ENCODE measurements around the gene WIPF1. TPM values are rescaled to one million over a fixed set of nuclear protein-coding genes. Genes with fewer than 3 reads are reported as not detected.

The WIPF1 gene
- total RNA-seq, 2 donors from 2014 or later: 6.7 to 21.4 TPM

DNA sequence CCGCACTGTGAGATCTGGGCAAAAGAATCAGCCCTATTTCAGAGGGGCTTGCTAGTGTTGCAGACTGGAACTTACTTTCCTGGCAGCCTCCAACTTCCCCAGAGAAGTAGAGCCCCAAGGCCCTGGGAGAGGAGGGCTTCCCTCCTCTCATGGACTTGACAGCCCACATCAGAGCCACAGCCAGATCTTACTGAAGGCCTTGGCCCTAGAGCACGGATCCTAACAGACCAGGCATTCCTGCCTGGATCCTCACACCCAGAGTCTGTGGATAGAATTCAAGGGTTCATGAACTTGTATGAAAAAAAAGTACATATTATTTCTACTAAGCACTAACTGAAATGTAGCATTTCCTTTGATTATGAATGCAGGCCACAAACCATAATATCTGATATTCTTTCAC, 8.3 kb downstream of the WIPF1 start:
- H3K27me3 ChIP-seq: no peaks in the 10 kb centered on the region
- H3K9ac ChIP-seq (ENCODE audit: low read depth in 2 of 2, low read length in 2 of 2): no peak overlapping the region
- no peak overlapping the region for H3K4me3 ChIP-seq
- TF ChIP-seq, protein P1, sequence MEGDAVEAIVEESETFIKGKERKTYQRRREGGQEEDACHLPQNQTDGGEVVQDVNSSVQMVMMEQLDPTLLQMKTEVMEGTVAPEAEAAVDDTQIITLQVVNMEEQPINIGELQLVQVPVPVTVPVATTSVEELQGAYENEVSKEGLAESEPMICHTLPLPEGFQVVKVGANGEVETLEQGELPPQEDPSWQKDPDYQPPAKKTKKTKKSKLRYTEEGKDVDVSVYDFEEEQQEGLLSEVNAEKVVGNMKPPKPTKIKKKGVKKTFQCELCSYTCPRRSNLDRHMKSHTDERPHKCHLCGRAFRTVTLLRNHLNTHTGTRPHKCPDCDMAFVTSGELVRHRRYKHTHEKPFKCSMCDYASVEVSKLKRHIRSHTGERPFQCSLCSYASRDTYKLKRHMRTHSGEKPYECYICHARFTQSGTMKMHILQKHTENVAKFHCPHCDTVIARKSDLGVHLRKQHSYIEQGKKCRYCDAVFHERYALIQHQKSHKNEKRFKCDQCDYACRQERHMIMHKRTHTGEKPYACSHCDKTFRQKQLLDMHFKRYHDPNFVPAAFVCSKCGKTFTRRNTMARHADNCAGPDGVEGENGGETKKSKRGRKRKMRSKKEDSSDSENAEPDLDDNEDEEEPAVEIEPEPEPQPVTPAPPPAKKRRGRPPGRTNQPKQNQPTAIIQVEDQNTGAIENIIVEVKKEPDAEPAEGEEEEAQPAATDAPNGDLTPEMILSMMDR (IDR thresholded peaks at IDR 0.05): no peak
- intact Hi-C loops (cut with DNase I): no loop called here
- no peaks in the 10 kb centered on the region for H3K36me3 ChIP-seq
- DNase-seq: no peak
- H3K9me3 ChIP-seq: no peaks in the 10 kb centered on the region
- no peaks in the 10 kb centered on the region for H3K4me1 ChIP-seq
- H3K27ac ChIP-seq: peak overlapping the region; percentile 15

DNA sequence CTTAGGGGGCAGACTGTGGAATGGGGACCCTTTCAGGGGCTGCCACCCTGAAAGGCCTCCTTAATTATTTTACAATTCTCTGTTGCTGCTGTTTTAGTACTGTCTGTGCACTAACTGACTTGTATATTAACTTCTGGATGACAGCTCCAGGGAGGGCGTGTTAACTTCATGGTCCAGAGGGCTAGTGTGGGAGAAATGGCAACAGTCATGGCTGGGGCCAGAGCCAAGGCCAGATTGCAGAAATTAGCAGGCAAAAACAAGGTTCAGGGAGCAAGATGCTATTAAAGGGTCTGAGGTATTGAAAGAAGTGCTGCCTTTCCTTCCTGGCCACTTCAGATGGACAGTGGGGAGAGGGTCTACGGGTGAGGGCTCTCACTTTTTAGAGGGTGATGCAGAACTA, 9.1 kb downstream of the WIPF1 start:
- intact Hi-C loops (cut with DNase I): no loop called here

DNA sequence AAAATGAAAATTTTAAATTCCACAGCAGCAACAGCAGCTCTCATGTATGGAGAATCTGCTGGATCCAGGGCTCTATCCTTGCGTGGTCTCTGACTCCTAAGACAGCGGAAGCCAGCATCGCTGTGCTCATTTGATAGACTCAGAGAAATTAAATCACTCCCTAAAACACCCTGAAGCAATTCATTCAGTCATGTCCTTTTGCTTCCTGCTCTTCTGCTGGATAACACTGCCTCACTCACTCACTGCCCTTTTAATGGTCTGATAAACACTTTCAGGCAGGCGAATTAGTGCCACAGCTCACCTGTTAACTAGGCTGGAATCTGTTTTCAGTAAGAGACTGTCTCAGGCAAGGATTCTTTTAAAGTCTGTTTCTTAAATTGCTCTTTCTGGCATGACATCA, 10.0 kb downstream of the WIPF1 start:
- H3K36me3 ChIP-seq: no peaks in the 10 kb centered on the region
- H3K9ac ChIP-seq (ENCODE audit: low read depth in 2 of 2, low read length in 2 of 2): peak overlapping the region in 1 of 2 donors; percentile 4
- no peak overlapping the region for H3K4me3 ChIP-seq
- H3K4me1 ChIP-seq: no peaks in the 10 kb centered on the region
- no peaks in the 10 kb centered on the region for H3K27me3 ChIP-seq
- no peak overlapping the region for H3K27ac ChIP-seq
- H3K9me3 ChIP-seq: no peaks in the 10 kb centered on the region
- intact Hi-C loops (cut with DNase I): no loop called here
- no peak for DNase-seq
- TF ChIP-seq, protein P1 (IDR thresholded peaks at IDR 0.05): no peak

More for the DNA sequence above, 9.1 kb downstream of the WIPF1 start:
- Histone ChIP-seq H3K9me3 (no peaks in the 10 kb centered on the region), H3K9ac (ENCODE audit: low read depth in 2 of 2, low read length in 2 of 2) (no peak overlapping the region), H3K4me1 (no peaks in the 10 kb centered on the region), H3K27ac (no peak overlapping the region), H3K36me3 (no peaks in the 10 kb centered on the region), H3K27me3 (no peaks in the 10 kb centered on the region), H3K4me3 (no peak overlapping the region)
- DNase-seq: no peak
- TF ChIP-seq, protein P1 (IDR thresholded peaks at IDR 0.05): no peak

DNA sequence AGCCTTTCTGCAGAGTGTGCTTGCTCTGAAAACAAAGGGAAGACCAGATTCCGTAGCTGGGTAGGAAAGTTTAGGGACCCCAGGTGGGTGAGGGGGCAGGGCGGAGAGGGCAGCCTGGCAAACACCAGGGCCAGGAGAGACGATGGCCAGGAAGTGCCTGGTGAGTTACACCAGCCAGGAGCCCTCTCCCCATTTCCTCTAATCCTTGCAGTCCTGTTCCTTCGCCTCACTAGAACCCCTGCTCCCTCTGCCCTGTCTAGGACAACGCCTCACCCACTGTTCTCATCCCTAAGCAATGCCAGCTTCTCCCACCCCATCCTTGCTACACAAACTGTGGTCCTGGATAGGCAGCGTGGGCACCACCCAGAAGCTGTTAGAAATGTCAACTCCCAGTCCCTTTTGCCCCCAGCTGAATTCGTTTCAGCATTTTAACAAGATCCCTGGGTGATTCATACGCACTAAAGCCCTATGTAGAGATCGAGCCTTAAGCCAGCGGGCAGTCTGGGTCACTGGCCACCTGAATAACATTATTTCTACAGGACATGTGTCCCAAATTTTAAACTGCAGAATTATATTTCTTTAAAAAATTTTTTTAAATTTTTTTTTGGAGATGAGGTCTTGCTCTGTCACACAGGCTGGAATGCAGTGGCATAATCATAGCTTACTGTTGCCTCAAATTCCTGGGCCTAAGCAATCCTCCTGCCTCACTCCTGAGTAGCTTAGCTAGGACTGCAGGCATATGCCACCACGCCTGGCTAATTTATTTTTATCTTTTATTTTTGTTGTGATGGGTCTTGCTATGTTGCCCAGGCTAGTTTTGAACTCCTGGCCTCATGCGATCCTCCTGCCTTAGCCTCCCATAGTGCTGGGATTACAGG, 10.9 kb downstream of the WIPF1 start:
- TF ChIP-seq, protein P1 (IDR thresholded peaks at IDR 0.05): no peak
- Histone ChIP-seq H3K9me3 (no peaks in the 10 kb centered on the region), H3K9ac (ENCODE audit: low read depth in 2 of 2, low read length in 2 of 2) (no peak overlapping the region), H3K4me1 (no peaks in the 10 kb centered on the region), H3K27ac (no peak overlapping the region), H3K27me3 (no peaks in the 10 kb centered on the region), H3K36me3 (no peaks in the 10 kb centered on the region), H3K4me3 (no peak overlapping the region)
- intact Hi-C loops (cut with DNase I): no loop called here
- DNase-seq: no peak

DNA sequence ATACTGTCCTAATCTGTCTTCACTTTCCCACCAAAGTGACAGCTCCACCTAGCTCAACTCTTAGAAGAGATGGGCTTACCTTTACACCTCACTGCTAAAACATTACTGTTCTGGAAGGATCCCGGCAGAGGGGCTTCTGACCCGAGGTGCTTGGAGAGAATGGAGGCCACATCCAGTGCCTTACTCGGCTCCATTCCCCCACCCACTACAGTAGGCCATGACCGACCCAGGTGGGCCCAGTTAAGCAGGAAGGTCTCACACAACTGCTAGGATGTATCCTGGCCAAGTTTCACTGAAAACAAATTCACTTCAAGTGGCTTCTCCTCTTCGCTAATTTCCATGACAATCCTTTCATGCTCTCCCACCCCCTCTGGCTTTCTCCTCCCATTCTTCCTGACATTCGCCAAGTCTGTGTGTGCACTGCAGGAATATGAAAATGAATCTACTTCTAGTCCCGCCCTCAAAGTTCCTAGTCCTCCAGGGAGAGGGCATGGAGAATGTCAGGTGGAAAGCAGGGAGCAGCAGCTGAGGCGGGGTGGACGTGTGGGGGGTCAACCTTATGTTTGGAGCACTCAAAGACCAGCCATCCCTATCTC, 11.8 kb downstream of the WIPF1 start:
- H3K27me3 ChIP-seq: no peaks in the 10 kb centered on the region
- no peaks in the 10 kb centered on the region for H3K9me3 ChIP-seq
- H3K4me3 ChIP-seq: no peak overlapping the region
- no peak overlapping the region for H3K27ac ChIP-seq
- no peak for DNase-seq
- H3K9ac ChIP-seq (ENCODE audit: low read depth in 2 of 2, low read length in 2 of 2): no peak overlapping the region
- no peaks in the 10 kb centered on the region for H3K36me3 ChIP-seq
- intact Hi-C loops (cut with DNase I): no loop called here
- no peaks in the 10 kb centered on the region for H3K4me1 ChIP-seq
- TF ChIP-seq, protein P1 (IDR thresholded peaks at IDR 0.05): no peak

Measured in colonic mucosa (tissue), 4 donors.